Epidermal melanocyte (primary cell): ENCODE data around the gene AIPL1.
A peak's percentile ranks its signal among the peaks of the same experiment; 100 is the strongest.

ENCODE experiments used
- DNase-seq: peaks from one replicate; pipeline ENCODE4 v3.0.0; 2011; ENCODE audit warnings: low spot score; ENCODE audit not compliant: insufficient read length

The AIPL1 gene

DNA sequence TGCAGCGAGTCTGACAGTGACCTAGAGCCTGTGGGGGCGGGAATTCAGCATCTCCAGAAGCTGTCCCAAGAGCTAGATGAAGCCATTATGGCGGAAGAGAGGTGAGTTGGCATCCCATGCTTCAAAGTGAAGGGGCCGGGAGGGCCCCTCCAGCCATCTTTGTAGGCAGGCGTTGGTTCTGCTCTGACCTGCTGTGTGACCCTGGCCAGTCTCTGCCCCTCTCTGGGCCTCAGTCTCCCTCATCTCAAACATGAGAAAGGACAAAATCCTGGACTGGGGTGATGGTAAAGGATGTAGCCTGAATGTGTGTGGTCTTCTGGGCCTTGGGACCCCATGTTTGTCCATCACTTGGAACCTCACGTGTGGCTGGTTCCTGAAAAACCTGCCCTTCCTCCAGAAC is 14.4 kb upstream of the AIPL1 start:
- DNase-seq, result no peak

DNA sequence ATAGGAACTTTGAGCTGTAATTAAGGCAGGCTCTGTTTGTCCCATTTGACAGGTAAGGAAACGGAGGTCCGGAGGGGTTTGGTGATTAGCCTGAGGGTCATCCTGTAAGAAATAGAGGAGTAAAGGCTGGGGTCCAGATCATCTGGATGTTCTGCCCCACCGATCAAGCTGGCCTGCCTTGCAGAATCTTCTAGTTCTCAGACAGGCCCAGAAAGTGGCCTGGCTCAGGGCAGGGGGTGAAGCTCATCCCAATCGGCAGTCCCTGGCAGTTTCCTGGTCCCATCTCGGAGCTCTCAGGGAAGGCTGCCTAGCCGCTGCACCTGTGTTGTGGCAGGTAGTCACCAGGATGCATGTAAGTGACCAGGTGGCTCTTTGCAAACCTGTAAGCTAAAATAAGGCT is 13.6 kb upstream of the AIPL1 start:
- DNase-seq, result no peak

DNA sequence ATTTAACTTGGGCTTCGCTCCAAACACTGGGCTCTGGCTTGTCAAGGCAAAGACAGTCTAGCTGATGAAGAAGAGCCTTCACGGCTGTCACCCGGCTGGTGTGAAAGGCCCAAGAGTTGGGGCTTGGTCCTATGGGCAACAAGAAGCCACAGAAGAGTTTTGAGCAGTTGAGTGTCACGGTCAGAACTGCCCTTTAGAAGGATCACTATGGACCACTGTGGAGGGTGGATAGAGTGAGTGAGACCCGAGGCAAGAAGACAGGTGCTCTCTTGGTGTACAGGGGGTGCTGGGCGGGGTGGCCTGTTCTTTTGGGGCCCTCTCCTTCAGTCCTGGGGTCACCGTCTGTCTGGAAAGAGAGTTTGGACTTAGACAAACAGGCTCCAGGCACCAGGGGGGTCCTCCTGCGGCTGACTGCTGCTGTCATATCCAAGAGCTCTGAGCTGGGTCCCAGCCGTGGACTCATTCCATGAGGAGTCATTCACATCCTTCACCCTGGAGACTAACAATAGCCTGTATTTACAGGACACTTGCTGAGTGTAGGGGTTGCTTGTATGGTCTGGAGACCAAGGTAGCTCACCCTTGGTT is 11.7 kb upstream of the AIPL1 start:
- no peak for DNase-seq

DNA sequence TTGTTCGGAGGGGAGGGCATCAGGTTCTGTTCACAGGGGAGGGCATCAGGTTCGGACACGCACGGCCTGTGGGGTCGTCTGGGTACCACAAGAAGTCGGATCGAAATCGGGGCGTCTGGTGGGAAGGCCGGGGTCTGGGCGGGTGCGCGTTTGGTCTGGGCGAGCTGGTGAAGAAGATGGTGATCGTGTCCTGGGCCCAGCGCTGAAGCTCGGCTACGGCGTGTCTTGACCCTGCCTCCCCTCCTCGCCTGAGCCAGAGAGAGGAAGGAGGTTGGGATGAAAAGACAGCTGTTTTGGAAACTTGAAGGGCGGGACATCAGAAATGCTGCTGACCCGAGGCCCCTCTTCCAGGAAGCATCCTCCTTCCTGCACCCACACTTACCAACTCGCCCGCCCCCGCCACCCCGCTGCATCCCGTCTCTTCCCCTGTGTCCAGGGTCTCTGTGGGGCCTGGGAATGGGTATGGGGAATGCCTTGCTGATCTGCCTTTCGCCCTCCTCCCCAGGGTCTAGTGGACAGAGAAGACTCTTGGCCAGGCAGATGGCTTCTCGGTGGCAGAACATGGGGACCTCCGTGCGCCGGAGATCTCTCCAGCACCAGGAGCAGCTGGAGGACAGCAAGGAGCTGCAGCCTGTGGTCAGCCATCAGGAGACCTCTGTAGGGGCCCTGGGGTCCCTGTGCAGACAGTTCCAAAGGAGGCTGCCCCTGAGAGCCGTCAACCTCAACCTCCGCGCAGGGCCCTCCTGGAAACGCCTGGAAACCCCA is 9.8 kb upstream of the AIPL1 start:
- no peak for DNase-seq

DNA sequence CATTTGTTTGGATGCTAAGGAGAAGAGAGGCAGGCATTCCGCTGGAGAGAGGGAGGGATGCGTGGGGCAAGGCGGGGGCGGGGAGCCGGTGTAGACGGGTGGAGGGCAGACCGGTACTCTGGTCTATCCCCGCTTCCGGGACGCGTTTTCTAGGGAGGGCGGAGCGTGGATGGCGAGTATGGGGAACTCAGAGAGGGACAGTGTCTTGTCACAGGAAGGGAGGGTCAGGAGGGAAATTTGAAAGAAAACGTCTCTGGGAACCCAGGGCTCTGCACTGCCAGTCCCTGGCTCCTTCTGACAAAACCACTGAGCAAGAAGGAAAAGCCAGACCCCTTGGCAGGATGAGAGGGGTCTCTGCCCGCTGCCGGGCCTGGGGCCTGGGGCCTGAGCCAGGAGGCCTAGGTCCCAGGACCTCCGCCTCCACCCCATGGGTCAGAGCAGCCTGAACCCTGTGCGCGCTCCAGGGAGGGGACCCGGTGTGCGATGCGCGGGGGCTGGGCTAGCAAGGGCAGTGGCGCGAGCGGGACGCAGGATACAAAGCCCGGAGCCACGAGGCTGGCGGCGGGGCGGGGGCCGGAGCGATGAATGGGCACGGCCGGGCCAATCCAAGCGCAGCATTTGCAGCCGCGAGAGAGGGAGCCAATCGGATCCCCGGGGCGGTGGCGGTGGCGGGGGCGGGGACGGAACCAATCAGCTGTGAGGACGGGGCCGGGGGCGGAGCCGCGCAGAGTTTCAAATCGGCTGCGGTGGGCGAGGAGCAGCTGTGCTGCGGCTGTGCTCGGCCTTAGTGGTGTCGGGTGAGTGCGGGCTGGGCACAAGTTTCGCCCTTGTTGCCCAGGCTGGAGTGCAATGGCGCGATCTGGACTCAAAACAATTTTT is 9.0 kb upstream of the AIPL1 start, which contains the start of gene PIMREG:
PIMREG (plus strand) TSS at position 764 of the 879 bp plus-strand sequence. CDS start 656 bp downstream, outside the sequence.
- peak; percentile 99 for DNase-seq

DNA sequence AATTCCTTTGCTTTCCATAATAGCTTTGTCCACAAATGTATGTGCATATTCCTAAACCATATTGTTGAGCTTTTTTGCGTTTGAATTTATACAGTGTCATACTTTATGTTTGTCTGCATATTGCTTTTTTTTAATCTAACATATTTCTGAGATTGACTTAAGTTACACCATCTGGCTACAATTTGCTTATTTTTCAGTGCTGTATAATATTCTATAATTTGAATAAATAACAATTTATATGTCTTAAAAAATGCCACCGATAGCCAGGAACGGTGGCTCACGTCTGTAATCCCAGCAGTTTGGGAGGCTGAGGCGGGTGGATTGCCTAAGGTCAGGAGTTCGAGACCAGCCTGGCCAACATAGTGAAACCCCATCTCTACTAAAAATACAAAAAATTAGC is 7.9 kb upstream of the AIPL1 start:
- no peak for DNase-seq

DNA sequence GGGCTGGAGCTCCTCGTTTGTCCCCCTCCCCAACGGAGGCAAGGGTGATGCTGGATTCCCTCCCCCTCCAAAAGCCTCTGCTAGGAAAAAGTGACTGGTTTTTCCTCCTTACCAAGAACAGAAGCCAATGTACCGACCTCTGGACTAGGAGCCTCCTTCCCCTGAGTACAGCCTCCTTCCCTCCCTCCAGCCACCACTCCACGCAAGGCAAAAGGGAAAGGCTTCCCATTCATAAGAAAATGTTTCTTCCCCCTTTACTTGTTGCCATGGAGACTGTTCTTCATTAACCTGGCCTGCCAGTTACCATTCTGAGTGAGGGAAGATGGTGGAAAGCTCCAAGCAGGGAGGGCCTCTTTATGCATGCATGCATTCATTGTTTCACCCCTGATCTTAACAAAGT is 5.0 kb upstream of the AIPL1 start:
- DNase-seq, result no peak

DNA sequence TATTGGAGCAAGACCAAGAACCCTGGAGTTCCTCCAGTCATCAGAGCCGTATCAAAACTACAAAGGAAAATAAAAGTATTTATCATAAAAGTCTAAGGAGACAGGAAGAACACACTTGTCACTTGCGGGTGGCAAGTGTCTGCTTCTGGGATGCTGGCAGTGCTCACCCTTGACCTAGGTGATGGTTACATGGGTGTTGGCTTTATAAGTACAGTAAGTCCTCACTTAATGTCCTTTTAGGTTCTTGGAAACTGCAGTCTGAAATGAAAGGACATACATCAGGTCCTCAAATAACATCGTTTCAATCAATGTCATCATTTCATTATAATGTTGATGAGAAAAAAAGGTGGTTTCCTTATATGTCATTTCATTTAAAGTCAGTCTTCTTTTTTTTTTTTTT is 3.0 kb upstream of the AIPL1 start:
- no peak for DNase-seq

DNA sequence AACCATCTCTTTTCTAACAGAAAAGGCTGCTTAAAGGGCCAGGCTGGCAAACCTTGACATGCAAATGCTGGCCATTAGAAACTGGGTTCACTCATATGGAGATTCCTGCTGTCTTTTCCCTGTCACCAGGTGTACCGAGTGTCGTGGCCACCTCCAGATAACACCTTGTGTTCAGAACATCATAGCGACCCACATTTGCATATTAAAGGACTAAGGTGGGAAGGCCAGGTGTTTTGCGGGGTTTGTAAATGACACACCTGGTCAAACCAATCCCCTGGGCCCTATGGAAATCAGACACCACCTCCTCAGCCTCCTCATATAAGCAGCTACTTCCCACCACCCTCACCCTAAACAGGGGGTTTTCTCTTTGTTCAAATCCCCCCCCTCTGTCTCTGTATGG is 2.5 kb upstream of the AIPL1 start:
- DNase-seq, result no peak

- peak; percentile 66 for DNase-seq
Measured at GRCh38 chr17:6435968-6436367, 1.0 kb upstream of the AIPL1 start.

DNA sequence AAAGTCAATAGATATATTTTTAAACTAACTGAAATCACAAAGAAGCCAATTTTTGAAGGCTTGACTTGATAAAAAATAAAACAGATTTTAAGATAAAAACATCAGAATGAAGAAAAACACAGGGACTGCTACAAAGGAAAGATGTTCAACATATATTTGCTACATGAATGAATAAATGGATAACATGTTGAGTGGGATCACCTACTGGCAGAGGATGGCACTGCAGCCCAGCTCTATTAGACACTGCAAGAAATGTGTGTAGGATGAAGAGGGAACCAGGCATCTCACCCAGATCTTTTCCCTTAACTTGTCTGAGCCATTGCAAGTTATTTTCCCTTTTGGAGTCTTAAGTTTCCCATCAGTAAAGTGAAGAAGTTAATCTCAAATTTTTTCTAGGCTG is 4.2 kb downstream of the AIPL1 start:
- DNase-seq, result no peak

DNA sequence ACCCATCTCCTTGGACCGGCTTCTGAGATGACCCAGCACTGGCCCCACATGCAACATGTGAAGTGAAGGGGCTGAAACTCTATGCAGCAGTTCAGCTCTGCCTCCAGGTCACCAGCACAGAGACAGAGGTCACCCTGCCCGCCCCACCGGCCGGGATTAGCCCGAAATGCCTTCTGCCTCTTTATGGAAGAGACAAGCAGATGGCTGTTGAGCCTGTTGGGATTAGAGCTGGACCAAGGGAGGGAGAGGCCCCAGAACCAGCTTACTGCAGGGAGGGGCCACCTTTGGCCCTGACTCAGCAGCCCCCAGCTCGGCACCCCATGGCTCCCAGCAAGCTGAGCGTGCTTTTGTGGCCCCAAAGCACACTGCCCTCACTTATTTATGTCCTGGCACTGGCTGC is 5.7 kb downstream of the AIPL1 start:
- DNase-seq, result no peak

- DNase-seq, result no peak
Measured at GRCh38 chr17:6428207-6428965, 6.5 kb downstream of the AIPL1 start.

DNA sequence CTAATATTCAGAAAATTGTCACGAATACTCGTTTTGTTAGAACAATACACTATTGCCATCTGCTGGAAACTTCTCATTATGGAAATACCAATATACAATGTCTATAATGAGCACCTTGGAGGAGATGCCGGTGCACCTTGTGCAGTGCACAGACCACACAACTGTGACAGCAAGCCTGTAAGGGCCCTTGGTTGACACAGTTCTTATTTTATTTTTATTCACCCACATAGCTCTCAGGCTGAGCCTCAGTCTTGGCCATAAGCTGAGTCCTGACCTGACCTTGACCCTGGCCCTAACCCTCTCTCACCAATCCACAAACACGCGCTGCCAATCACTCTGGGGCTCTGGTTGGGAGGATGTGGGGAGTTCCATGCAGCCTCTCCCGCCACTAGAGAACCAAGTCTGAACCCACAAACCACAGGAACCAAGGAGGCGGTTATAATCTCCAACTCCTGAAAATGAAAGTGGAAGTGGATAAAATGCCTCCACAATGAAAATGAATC is 7.6 kb downstream of the AIPL1 start:
- DNase-seq, result no peak

GRCh38 chr17:6426356-6427101 is 8.4 kb downstream of the AIPL1 start:
- DNase-seq, result no peak

DNA sequence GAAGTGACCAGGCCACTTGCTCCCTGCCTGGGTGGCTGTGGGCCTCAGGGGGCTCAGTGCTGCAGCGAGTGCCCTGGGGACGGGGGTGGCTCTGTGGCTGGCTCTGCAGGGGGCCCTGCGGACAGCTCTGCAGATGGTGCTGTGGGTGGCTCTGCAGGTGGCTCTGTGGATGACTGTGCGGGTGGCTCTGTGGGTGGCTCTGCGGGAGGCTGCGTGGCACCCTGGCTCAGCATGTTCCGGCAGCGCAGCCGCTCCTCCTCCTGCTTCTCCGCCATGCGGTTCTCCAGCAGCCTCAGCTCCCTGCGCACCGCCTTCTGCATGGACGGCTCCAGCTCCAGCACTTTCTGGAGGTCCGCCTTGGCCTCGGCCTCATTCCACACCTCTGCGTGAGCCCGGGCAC is 9.5 kb downstream of the AIPL1 start:
- no peak for DNase-seq

GRCh38 chr17:6423931-6424330 is 11.0 kb downstream of the AIPL1 start:
- DNase-seq, result no peak

- no peak for DNase-seq
Measured at GRCh38 chr17:6422654-6423241, 12.2 kb downstream of the AIPL1 start.

GRCh38 chr17:6421700-6422604 is 13.0 kb downstream of the AIPL1 start:
- DNase-seq, result peak; percentile 93
